ENCODE data around the gene G6PC3.
"Not testable (repeated sequence)": the region's sequence is repeated elsewhere in the genome, so short reads cannot be mapped to it uniquely, and the experiment has no call there.

The G6PC3 gene

DNA sequence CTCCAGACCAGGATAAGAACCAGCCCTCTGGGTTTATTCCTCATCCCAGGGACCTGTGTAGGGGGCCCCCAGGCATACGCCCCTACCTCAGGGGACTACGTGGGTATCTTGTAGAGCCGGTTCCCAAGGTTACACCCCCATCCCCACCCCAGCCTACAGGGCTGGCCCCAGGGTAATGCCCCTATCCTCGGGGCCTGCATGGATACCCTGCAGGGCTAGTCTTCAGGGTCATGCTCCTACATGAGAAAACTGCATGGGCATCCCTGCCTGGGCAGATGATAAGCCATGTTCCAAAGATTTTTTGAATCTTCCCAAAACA, 38.7 kb downstream of the G6PC3 start:
- no peak for DNase-seq (ENCODE audit: low spot score)

GRCh38 chr17:44110011-44110686, 39.6 kb downstream of the G6PC3 start:
- DNase-seq (ENCODE audit: low spot score), result no peak

DNA sequence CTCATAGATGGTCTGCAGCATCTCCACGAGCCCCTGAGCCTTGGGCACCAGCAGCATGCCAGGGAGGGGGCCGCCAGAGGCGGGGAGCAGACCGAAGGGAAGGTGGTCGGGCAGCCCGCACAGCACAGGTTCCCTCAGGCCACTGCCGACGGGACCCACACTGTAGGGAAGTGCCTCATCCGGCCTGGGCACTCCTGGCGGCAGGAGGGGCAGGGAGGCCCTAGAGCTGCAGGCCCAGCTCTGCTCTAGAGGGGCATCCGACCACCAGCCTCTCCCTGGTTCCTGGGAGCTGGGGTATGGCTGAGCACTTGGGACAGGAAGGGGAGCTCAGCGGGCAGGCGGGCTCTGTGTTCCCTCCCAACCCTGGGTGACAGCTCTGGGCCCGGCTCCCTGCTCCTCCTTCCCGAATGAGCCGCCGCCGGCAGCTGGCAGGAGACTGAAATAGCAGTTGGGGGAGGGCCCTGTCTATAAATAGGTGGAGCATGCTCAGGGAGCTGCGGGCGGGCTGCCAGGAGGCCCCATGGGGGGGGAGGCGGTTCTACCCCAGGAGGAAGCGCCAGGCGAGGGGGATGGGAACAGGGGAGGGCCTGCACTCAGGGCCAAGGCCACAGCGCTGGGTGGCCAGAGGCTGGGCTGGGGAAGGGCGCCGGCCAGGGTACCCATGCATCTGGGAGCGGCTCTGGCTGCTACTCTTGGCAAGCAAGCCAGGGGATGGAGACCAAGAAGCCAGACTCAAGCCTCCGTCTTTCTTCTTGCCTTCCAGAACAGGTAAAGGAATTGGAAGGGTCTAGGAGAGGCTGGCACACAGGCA, 40.5 kb downstream of the G6PC3 start:
- DNase-seq (ENCODE audit: low spot score), result peak; percentile 80

GRCh38 chr17:44111777-44112176, 41.2 kb downstream of the G6PC3 start:
- no peak for DNase-seq (ENCODE audit: low spot score)

DNA sequence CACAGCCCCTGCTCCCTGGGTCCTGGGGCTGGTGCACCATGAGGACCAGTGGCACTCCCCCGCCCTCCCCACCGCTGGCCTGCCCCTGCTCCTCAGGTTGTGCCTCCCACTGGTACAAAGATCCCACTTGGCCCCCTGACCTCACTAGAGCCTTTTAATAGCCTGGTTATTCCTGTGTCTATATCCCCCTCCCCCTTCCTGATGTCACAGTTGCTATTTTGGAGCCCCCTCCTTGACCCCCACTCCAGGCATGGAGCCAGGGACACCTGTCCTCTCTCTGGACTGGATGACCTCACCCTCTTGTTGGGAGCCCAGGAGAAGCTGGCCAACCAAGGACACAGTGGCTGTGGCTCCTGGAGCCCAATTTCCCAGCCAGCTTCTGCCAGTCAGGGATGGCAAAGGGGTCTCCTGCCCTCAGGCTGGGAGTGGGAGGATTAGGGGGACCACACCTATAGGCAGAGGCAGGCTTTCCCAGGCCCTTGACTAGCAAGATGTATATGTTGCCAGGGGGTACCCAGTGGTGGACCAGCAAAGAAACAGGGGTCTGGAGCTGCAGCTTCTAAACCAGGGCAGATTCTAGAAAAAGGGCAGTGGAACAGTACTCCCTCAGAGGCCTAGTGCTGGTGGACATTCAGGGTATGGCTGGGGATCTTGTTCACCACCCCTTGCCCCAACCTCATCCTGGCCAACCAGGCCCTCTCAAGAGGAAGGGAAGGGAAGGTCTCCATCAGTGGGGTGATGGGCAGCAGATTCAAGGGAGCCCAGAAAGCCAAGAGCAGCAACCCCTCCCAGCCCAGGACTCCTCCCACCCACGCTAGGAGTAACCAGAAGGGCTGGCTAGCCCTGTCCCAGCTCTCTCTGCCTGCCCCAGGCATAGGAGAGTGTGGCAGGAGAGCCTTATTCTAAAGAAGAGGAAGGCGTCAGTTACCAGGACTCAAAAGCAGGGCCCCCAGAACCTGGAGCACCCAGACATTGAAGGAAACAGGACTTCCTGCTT, 42.0 kb downstream of the G6PC3 start:
- no peak for DNase-seq (ENCODE audit: low spot score)

DNA sequence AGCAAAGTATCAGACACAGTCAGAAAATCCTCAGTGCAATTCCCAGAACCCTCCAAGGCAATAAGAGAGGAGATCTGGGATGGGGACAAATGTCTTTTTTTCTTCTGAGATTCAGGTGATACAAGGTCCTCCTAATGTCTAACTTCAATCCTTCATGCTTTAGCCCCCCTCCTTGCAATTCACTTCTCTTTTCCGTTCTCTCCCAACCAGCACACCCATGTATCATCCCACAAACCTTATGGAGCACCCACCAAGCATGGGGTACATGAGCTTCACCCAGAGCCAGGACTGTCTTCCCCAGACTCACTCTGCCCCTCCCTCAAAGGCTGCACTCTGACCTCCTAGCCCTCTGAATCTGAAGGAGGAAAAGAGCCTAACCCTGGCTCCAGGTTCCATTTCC, 42.8 kb downstream of the G6PC3 start:
- DNase-seq (ENCODE audit: low spot score), result no peak

- DNase-seq (ENCODE audit: low spot score), result no peak
Observed at GRCh38 chr17:44113868-44114840, 43.6 kb downstream of the G6PC3 start.

DNA sequence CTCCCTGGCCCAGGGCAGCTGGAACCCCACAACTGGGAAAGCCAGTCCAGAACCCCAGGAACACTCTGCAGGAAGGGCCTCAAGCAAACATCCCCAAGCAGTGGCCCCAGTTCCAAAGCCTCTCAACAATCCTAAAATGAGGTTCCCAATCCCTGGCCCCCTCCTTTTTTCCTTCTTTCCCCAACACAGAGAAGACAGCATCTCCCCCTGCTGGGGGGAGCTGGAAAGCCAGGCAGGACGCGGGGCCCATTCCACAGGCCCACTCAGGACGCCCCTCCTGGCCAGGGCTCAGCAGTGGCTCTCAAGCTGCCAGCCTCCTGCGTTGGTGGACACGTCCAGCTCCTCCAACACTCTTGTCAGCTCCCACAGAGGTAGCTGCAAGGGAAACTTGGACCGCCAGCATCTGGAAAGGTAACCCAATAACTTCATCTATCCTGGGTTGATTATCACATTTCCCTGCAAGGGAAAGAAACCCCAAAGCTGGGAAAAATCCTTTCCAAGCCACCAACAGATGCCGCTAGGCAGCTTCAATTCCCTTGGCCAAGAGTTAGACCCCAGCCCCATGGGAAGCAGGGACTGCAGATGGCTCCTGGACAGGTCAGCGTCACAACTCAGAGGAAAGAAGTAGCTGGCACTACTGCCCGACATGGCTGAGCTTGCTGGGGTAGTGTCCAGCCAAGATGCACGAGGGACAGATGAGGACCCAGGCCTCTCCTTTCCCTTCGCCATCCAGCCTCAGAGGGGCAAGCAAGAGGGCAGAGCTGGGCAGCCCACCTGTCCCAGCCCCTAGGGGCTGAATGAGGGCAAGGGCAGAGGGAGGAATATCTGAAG, 45.3 kb downstream of the G6PC3 start:
- no peak for DNase-seq (ENCODE audit: low spot score)

DNA sequence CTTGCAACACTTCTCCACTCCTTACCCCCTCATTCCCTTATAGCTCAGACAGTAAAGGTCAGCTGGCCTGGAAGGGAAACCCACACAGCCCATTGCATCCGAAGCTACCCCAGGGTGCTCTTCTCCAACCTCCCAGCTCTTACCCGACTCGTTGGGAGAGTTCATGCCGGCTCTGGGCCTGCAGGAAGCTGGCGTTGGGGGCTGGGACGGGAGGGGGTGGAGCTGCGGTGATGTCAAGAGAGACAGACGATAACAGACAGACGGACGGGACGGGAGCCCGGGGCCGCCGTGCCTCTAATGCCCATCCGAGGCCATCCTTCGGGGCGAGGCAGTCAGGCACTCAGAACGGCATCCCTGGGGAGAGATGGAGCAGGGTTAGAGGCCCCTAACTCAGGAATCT, 46.8 kb downstream of the G6PC3 start:
- no peak for DNase-seq (ENCODE audit: low spot score)

GRCh38 chr17:44118427-44119050, 48.0 kb downstream of the G6PC3 start:
- no peak for DNase-seq (ENCODE audit: low spot score)

DNA sequence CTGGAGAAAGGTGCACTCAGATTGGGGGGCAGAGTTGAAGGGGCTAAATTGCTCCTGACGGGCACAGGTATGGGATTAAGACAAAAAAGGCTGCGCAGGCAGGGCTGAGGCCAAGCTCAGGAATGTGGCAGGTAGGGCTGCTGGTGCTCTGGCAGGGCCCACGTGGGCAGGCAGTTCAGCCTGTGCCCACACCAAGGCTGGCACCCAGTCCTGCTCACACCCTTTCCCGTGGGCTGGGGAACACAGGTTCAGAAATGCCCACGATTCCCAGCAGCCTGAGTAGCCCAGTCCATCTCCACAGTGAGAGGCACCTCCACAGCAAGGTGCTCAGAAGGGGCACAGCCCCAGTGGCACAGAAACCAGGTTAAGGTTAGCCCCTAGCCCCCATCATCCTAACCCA, 48.5 kb downstream of the G6PC3 start:
- DNase-seq (ENCODE audit: low spot score), result no peak

DNA sequence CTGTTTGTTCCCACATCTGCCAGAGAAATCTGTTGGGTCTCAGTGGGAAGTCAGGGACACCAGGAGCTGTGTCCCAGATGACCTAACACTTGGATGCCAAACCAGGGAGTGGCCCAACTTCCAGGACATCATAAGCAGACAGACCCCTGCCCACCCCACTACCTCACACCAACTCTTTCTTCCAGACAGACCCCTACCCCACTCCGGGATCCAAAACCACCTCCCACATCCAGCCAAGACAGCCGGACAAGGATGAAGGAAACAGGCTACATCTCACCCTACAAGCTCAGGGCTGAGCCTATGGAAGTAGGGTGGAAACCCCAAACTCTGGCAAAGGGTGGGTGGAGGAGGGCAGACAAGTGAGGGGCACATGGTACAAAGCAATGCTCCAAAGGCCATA, 49.3 kb downstream of the G6PC3 start:
- no peak for DNase-seq (ENCODE audit: low spot score)

- not testable (repeated sequence) for DNase-seq (ENCODE audit: low spot score)
Observed at GRCh38 chr17:44120281-44120680, 49.7 kb downstream of the G6PC3 start.

DNA sequence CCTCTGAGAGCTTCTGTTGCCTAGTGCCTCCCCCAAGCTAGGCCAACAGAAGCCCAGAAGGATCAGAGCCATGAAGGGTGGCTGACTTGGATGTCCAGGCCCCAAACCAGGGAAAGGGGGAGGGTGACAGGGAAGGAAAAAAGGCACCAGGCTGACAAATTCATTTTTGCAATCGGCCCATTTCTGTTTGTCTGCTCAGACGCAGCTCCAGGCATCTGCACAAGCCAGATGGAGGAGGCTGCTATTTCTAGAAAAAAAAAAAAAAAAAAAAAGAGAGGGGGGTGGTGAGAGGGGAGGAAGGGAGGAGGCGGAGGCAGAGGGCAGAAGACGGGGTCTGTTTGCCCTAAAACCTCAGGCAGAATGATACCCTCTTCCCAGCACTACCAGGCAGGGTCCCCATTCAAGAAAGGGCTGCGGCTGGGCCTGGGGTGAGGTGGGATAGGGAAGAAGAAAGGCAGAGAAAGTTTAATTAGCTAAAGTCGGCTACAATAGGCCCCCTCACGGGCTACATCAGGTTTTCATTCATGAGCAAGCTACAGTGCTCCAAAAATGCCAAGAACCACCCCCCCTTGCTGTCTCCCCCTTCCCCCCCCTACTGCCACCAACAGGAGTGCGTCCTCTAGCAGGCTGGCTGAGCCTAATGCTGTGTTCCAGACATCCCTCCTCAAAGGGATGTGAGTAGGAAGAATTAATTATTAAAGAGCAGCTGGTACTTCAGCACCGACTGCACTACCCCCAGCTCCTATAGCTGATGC, 50.5 kb downstream of the G6PC3 start:
- DNase-seq (ENCODE audit: low spot score), result no peak

DNA sequence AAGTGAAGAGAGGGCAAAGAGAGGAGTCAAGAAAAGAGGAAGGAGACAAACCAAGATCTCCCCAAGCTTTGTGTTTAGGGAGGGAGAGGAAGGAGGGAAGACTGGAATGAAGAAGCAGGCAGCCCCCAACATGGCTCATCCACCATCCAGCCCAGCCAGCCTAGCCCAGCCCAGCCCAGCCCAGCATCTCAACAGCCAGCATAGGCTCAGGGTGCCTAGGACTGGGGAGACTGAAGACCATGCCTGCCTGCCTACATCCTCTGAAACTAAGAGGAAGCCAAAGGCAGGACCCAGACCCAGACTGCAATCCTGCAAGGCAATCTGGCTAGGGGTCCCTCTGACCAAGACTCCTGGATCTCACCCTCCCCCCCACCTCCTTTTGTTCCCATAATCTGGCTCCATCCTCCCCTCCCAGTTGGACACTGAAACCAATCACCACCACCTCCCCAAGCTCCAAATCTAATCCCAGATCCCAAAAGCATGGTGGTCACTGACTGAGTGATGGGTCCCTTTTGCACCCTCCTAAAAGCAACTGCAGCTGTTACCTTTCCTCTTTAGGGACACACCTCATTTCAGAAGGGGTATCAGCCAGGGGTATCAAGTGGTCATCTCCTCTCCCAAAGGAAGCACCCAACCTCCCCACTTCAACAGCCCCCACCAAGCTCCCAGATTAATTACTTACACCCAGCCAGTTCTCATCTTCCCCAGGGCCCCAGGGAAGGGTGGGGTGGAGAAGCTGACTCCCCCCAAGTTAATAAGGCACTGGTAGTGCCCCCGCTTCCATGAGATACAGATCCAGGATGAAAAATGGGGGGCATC, 51.7 kb downstream of the G6PC3 start:
- no peak for DNase-seq (ENCODE audit: low spot score)

- DNase-seq (ENCODE audit: low spot score), result no peak
Observed at GRCh38 chr17:44122816-44123355, 52.4 kb downstream of the G6PC3 start.

DNA sequence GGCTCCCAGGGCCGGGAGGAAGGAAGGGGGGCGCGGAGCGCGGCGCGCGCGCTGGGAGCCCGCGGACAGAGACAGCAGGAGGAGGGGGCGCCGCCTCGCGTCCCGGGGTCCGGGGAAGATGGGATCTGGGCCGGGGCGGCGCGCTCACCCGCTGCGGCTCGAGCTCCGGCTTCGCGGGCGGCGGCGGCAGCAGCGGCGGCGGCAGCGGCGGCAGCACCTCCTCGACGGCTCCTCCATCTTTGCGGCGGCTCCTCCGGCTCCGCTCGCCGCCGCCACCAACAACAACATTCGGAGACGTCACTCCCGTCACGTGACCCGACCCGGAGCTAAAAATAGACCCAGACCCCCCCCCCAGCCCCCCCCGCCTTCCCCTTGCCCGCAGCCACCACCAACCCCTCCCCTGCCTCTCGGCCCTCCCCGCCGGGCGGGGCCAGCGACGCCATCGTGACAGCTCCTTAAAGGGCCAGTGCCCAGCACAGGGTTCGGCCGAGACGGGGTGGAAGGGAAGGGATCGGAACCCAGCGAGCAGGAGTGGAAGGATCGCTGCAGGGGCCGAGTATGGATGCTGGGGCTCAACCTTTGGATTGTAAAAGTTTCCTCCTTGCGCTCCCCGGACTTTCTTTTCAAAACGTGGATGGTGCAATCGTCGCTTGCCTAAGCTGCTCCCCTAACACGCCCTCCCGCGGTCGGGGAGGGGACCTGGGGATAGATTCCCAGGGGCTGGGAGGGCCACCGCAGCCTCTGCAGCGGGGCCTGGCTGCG, 53.0 kb downstream of the G6PC3 start, which contains the start of gene HDAC5:
Gene HDAC5, minus strand, starts transcription at position 286 of the 762 bp plus-strand sequence. CDS start 6,126 bp downstream, outside the sequence.
- DNase-seq (ENCODE audit: low spot score), result peak; percentile 100
